HG03175 (cell line): ENCODE results near the gene TNIK.
"Not testable (repeated sequence)": the region's sequence is repeated elsewhere in the genome, so short reads cannot be mapped to it uniquely, and the experiment has no call there.

ENCODE experiments used
- ATAC-seq: cut with Tn5 transposase; IDR thresholded peaks from one replicate; pipeline ENCODE4 v1.9.1; 2021; ENCODE audit warnings: mild to moderate bottlenecking, moderate library complexity; ENCODE audit not compliant: unreplicated experiment

The TNIK gene

DNA sequence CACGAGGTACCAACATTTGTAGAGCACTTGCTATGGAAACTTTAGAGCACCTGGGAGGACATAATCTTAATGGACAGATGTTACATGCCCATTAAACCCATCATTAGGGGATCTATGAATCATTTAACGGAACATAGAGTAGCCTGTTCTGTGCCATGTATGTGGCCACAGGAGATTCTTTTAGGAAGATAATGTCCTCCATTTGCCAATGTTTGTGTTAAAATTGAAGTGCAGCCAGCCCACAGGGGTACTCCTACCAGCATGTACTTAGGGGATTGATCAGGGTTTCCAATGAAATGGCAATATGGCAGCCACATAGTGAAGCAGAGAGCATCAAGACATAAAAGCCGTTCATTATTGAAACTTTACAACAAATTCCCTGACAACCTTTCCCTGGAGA, 70.7 kb downstream of the TNIK start:
- no peak for ATAC-seq

DNA sequence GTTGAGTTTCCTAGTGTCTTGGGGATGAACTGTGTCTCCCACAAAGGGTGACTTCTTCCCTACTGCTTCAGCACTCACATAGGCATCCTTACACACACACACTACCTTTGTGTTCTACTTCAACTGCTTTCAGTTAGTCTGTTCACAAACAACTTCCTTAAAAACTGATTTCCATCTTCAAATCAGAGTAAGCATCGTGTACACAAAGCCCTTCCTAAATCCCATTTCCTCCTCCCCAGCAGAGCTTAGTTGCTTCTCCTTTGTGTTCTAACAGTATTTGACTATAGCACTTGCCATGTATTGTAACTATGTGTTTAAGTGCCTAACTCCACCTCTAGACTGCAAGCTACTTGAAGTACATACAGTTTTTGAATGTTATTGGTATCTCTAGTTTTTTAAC, 71.7 kb downstream of the TNIK start:
- ATAC-seq, result no peak

- no peak for ATAC-seq
These were observed 73.1 kb downstream of the TNIK start for GRCh38 chr3:171387062-171387461.

DNA sequence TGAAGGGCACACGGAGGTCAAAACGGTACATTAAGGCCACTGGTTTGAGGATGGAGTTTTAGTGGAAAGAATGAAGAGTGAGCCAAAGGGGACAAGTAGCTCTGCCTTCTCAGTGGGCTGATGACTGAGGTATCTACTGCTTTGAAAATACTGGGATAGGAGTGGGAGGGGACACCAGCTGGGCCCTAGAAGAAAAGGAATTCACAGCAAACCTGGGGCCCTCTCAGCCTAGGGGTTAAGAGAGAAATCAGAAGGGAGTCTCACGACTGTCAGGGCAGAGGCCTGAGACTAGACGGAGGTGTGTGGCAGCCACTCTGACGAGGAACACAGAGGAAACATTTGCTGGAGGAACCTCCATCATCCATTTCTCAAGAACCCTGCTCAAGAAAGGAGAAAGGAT, 75.1 kb downstream of the TNIK start:
- ATAC-seq, result no peak

- no peak for ATAC-seq
These were observed 75.9 kb downstream of the TNIK start for GRCh38 chr3:171384101-171384891.

- ATAC-seq, result no peak
These were observed 76.8 kb downstream of the TNIK start for GRCh38 chr3:171383206-171384018.

DNA sequence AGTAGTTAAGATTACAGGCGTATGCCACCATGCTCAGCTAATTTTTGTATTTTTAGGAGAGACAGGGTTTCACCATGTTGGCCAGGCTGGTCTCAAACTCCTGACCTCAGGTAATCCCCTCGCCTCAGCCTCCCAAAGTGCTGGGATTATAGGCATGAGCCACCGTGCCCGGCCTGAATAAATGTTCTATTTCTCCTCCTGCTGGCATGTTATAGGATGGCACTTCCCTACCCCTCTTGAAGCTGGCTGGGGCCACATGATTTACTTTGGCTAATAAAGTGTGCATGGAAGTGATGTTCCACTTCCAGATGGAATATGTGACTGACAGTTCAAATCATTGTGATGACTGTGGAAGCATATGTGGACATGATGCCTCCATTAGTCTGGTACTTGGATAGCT, 77.9 kb downstream of the TNIK start:
- ATAC-seq, result not testable (repeated sequence)

- ATAC-seq, result no peak
These were observed 79.3 kb downstream of the TNIK start for GRCh38 chr3:171380711-171381425.

- ATAC-seq, result no peak
These were observed 80.2 kb downstream of the TNIK start for GRCh38 chr3:171379961-171380483.

DNA sequence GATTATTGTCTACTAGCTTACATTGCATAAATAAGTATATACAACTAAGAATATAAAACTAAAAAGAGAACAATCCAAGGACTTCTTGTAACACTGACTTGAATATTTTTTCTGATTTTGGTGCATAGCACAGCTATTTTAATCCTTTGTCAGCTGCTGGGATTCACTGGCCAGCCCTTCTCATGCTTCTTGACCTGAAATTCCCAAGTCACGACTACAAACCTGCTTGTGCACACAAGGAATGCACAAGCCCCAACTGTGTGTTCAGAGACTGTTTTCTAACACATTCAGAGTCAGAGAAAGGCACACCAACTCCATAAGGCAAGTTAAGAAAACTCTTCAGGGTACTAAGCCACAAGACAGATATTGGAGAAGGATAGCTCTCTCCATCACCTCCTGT, 80.9 kb downstream of the TNIK start:
- ATAC-seq, result no peak

DNA sequence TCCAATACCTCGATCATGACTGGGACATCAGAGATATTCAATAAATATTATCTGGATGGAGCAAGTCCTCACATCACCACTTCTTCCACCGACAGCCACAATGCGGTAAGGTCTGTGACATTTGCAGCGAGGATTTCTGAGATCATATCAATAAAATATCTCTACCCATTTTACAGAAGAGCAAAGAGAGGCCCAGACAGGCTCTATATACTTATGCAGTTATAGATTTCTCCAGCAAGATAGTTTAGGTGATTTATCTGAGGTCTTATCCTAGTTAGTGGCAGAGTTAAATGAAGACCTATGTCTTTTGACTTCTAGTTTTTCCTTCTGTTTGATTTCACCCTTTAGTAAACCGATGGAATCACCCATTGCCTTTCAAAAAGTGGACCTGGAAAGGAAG, 81.6 kb downstream of the TNIK start:
- no peak for ATAC-seq

DNA sequence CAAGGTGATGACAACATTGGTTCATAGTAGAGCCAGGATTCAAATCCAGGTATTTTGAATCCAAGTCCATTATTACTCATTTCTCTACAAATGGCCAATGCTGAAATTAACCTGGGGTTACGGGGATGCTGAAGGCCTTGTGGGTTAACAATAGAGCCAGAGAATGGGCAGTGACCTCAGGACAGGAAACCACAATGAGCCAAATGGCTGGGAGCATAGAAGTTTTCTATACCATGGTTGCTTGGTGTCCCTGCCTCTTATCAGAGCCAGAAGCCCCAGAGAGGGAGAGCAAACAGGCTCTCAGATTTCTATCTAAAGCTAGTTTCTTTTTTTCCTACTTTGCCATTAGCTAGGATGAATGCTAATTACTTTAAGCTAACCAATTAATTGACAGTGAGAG, 82.3 kb downstream of the TNIK start:
- no peak for ATAC-seq

- ATAC-seq, result no peak
These were observed 83.6 kb downstream of the TNIK start for GRCh38 chr3:171376596-171376947.

GRCh38 chr3:171375666-171376595, 84.3 kb downstream of the TNIK start:
- ATAC-seq, result no peak

DNA sequence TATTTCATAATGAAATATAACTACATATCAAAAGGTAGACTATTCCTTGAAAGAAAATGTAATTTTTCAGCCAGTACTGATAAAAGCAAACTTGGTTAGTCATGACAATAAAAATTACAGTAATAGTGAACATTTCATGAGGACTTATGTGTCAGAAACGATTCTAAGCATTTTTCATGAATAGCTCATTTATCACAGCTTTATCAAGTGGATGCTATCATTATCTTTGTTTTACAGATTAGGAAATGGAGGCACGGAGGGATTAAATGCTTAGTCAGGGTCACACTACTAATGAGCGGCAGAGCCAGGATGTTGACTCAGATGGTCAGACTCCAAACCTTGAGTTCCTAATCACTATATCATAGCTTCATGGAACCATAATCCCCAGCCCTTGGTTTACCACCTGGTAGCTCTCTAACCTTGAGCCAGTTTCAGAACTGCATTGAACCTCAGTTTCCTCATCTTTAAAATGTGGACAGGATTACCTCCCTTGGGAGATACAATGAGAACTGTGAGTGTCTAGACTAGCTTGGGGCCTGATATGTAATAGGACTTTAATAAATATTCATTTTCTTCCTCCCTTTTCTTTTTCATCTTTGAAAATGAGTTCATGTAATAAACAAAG, 85.4 kb downstream of the TNIK start:
- no peak for ATAC-seq

DNA sequence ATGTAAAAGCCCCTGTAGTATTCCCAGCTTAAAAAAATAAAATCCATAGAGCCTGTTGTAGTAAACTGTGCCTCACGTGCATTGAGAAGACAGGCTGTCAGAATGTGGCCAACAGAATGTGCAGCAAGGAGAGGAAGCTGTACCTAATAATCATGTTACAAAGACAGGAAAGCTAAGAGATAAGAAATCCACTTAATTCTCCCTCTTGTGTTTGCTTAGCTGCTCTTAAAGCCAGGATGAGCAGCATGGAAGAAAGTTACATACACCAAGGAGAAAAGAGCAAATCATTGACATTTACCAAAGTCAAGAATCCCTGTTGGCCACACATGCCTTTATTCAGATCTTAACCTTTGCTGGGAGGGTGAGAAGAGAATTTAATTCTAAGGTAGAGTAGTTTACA, 85.9 kb downstream of the TNIK start:
- no peak for ATAC-seq

DNA sequence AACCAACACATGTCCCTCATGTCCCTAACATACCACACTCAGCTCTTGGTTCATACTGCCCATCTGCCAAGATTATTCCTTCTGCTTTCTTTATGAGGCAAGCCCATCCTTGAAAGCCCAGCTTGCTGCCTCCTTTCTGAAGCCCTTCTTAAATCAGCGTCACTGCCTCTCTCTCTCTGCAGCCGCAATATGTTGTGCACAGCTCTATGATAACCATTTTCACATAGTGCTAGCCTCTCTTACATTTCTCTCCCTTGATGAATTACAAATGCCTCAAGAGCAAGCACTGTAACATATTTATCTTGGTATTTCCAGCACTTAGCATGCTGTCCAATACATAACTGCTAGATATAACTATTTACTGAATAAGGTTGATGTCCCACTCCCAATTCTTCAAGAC, 86.5 kb downstream of the TNIK start:
- no peak for ATAC-seq

GRCh38 chr3:171372694-171373093, 87.5 kb downstream of the TNIK start:
- ATAC-seq, result no peak

DNA sequence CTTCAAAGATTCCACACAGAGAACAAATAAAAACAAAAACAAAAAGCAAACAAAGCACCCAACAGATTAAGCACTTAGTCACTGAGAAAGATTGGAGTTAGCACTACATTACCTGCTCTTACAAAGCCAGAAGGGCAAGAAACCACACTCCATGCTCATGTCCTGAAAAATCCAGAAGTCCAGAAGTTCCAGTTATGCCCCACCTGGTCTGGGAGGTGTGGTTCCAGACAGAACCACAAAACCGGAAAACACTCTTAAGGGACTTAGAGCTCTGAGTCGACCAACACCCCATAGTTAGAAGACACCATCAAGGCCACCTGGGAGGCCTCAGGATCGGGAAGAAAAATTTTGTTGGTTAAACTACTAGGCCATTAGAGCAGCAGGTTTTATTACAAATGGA, 88.9 kb downstream of the TNIK start:
- ATAC-seq, result no peak

GRCh38 chr3:171369156-171369555, 91.0 kb downstream of the TNIK start:
- ATAC-seq, result no peak
